Fibroblast of upper back skin (primary cell): Measurements from ENCODE around the gene FBXL19.
A peak's percentile ranks its signal among the peaks of the same experiment; 100 is the strongest.

ENCODE experiments used
- DNase-seq: peaks from one replicate; pipeline ENCODE4 v3.0.0-alpha.2; 2013

Gene FBXL19

GRCh38 chr16:30947859-30948666 is 24.7 kb downstream of the FBXL19 start:
- DNase-seq = peak; percentile 94

- peak; percentile 41 for DNase-seq
Observed at GRCh38 chr16:30948667-30949649, 25.6 kb downstream of the FBXL19 start, which contains the start of gene ORAI3. ORAI3 (plus strand) TSS chr16:30949068; CDS start chr16:30949290, 222 bp downstream.

GRCh38 chr16:30949650-30950515 is 26.5 kb downstream of the FBXL19 start:
- peak; percentile 52 for DNase-seq

- DNase-seq = no peak
Observed at GRCh38 chr16:30950516-30951065, 27.2 kb downstream of the FBXL19 start.

GRCh38 chr16:30951193-30951592 is 27.8 kb downstream of the FBXL19 start:
- no peak for DNase-seq

GRCh38 chr16:30951750-30952149 is 28.4 kb downstream of the FBXL19 start:
- peak; percentile 13 for DNase-seq

- DNase-seq = no peak
Observed at GRCh38 chr16:30953111-30953510, 29.7 kb downstream of the FBXL19 start.

GRCh38 chr16:30953511-30954124 is 30.2 kb downstream of the FBXL19 start:
- DNase-seq = peak; percentile 72

GRCh38 chr16:30954993-30955392 is 31.6 kb downstream of the FBXL19 start:
- DNase-seq = no peak

- DNase-seq = peak; percentile 85
Observed at GRCh38 chr16:30956601-30957455, 33.5 kb downstream of the FBXL19 start.

- peak; percentile 95 for DNase-seq
Observed at GRCh38 chr16:30957456-30958174, 34.2 kb downstream of the FBXL19 start, which contains the start of gene SETD1A. SETD1A (plus strand) TSS chr16:30957754; CDS start chr16:30958732, 978 bp downstream.

GRCh38 chr16:30958175-30959079 is 35.1 kb downstream of the FBXL19 start:
- DNase-seq = peak; percentile 41

- no peak for DNase-seq
Observed at GRCh38 chr16:30961384-30961783, 38.0 kb downstream of the FBXL19 start.

- no peak for DNase-seq
Observed at GRCh38 chr16:30963925-30964511, 40.6 kb downstream of the FBXL19 start.

- DNase-seq = no peak
Observed at GRCh38 chr16:30964574-30965226, 41.3 kb downstream of the FBXL19 start.

GRCh38 chr16:30965436-30965835 is 42.1 kb downstream of the FBXL19 start:
- no peak for DNase-seq

- no peak for DNase-seq
Observed at GRCh38 chr16:30966033-30966619, 42.8 kb downstream of the FBXL19 start.
